Psoas muscle (tissue), 8 donors: ENCODE measurements around the gene SPINK7. TPM values are rescaled to one million over a fixed set of nuclear protein-coding genes. Genes with fewer than 3 reads are reported as not detected.
"Not testable (repeated sequence)": the region's sequence is repeated elsewhere in the genome, so short reads cannot be mapped to it uniquely, and the experiment has no call there.

Experiments
- ATAC-seq, 4 donors: fragments of 200-7000 bp; cut with Tn5 transposase; one replicate each; pipeline ENCODE4 v1.9.1; 2020; ENCODE audit warnings: moderate library complexity in 3 of 4, mild to moderate bottlenecking in 2 of 4
- DNase-seq, 2 donors: peaks; one replicate each; pipeline ENCODE4 v3.0.0-alpha.2; 2020
- H3K27ac ChIP-seq: fragments of 200-600 bp; one replicate; pipeline ENCODE4 v1.8.0; 2022
- H3K27me3 ChIP-seq, 3 donors: fragments of 200-600 bp in 1 of 3; one replicate each; pipeline versions ENCODE4 v1.6.1 to v1.8.0; 2013 to 2022; ENCODE audit warnings: low read length in 2 of 3, mild to moderate bottlenecking in 2 of 3, moderate library complexity in 1 of 3; ENCODE audit not compliant: insufficient read depth in 3 of 3
- H3K36me3 ChIP-seq, 2 donors: fragments of 200-600 bp in 1 of 2; one replicate each; pipeline versions ENCODE4 v1.6.1 to v1.8.0; 2013 to 2022; ENCODE audit warnings: low read depth in 1 of 2, mild to moderate bottlenecking in 1 of 2, moderate library complexity in 1 of 2; ENCODE audit not compliant: insufficient read depth in 1 of 2
- H3K4me1 ChIP-seq: fragments of 200-600 bp; one replicate; pipeline ENCODE4 v1.8.0; 2022
- H3K4me3 ChIP-seq: fragments of 200-600 bp; one replicate; pipeline ENCODE4 v1.8.0; 2022; ENCODE audit warnings: mild to moderate bottlenecking
- H3K9me3 ChIP-seq: fragments of 200-600 bp; one replicate; pipeline ENCODE4 v1.8.0; 2022
- WGBS, 3 donors: extraction: QIAGEN DNeasy Blood & Tissue Kit; methylation state at CpG; one replicate each; pipeline versions ENCODE4 v1.1.6 to v1.1.7; 2013; 5-methylcytosine and 5-hydroxymethylcytosine counted together
- intact Hi-C, 2 donors: fragments of 100-400 bp; cut with DNase I; formaldehyde crosslinking; loops; one replicate each; pipeline versions ENCODE4 v1.11.0 to v1.14.2; 2022
- polyA plus RNA-seq, 3 donors: library from polyadenylated mRNA; stranded (reverse); fragments of 200-250 nt; gene quantifications; one replicate each; pipeline ENCODE4 v1.2.3, GENCODE V29; 2013
- total RNA-seq, 4 donors: library from RNA; stranded (reverse); fragmentation: NEBNext Ultra II Directional in 2 of 4; extraction: Animal tissue kit (Norgen Biotek cat#: 25700) in 2 of 4; gene quantifications; one replicate each; pipeline versions ENCODE4 v1.2.1 to v1.2.4, GENCODE V29; 2021 to 2023
- TF ChIP-seq, protein P1 (sequence below): fragments of 200-600 bp; IDR thresholded peaks from one replicate; pipeline ENCODE4 v1.8.0; 2022; ENCODE audit warnings: antibody characterized with exemption
- donor health status: healthy with polysubstance abuse.
- donor health status: DM: no; HTN: no; CAD: no; lungs with moderate emphysema.
- donor health status: Bipolar disorder and iron deficiency.
- donor health status: healthy.
- donor health status: DM: yes; HTN: yes; CAD: no.
- donor health status: DM: no; HTN: no; CAD: no.
- donor health status: DM: no; HTN: no; CAD: no.
- donor health status: DM: yes; HTN: yes; CAD: no.

SPINK7 gene
- total and polyA plus RNA-seq, 7 donors: not detected

DNA sequence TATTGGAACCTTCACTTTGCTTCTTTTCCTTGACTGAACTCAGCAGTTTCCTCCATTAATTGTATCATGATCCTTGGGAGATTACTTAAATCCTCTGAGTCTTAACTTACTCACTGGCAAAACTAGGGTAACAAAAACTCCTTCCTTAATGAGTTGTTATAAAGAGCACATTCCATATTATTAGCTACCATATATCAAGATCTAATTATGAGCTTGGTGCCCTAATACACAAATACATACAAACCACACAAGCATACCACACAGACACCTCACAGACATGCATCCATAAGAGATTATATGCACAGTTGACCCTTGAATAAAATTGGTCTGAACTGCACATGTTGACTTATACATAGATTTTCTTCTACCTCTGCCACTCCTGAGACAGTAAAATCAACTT lies 2.5 kb upstream of the SPINK7 start:
- no peak for ATAC-seq
- TF ChIP-seq, protein P1, sequence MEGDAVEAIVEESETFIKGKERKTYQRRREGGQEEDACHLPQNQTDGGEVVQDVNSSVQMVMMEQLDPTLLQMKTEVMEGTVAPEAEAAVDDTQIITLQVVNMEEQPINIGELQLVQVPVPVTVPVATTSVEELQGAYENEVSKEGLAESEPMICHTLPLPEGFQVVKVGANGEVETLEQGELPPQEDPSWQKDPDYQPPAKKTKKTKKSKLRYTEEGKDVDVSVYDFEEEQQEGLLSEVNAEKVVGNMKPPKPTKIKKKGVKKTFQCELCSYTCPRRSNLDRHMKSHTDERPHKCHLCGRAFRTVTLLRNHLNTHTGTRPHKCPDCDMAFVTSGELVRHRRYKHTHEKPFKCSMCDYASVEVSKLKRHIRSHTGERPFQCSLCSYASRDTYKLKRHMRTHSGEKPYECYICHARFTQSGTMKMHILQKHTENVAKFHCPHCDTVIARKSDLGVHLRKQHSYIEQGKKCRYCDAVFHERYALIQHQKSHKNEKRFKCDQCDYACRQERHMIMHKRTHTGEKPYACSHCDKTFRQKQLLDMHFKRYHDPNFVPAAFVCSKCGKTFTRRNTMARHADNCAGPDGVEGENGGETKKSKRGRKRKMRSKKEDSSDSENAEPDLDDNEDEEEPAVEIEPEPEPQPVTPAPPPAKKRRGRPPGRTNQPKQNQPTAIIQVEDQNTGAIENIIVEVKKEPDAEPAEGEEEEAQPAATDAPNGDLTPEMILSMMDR: no peak
- intact Hi-C loops: no loop called here

DNA sequence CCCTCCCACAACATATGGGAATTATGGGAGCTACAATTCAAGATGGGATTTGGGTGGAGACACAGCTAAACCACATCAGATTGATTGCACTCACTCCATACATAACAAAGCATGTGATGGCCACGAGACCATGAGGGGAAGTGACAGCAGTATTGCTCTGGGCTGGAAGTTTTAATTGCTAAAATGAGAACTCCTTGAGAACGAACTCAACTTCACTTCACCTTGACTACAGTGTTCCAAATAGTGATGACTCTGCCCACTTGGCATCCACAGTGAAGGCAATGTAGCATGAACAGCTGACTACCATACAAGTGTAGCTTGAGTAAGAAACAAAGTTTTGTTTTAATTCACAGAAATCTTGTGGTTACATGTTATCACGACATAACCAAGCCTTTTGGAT lies 739 bp upstream of the SPINK7 start:
- Histone ChIP-seq H3K27me3 (no peaks in the 10 kb centered on the region), H3K9me3 (no peaks in the 10 kb centered on the region), H3K4me3 (no peak overlapping the region), H3K36me3 (no peaks in the 10 kb centered on the region), H3K27ac (no peak overlapping the region), H3K4me1 (no peaks in the 10 kb centered on the region)
- WGBS, 3 donors: 71 to 81% (median 76%) methylated on average over 3 of the region's 3 CpGs
- intact Hi-C loops: no loop called here
- no peak for ATAC-seq
- TF ChIP-seq, protein P1: no peak
- no peak for DNase-seq

More for the DNA sequence above, 2.5 kb upstream of the SPINK7 start:
- Histone ChIP-seq H3K27me3 (no peaks in the 10 kb centered on the region), H3K36me3 (no peaks in the 10 kb centered on the region), H3K4me1 (no peaks in the 10 kb centered on the region), H3K27ac (no peak overlapping the region), H3K9me3 (no peaks in the 10 kb centered on the region), H3K4me3 (no peak overlapping the region)
- no peak for DNase-seq

DNA sequence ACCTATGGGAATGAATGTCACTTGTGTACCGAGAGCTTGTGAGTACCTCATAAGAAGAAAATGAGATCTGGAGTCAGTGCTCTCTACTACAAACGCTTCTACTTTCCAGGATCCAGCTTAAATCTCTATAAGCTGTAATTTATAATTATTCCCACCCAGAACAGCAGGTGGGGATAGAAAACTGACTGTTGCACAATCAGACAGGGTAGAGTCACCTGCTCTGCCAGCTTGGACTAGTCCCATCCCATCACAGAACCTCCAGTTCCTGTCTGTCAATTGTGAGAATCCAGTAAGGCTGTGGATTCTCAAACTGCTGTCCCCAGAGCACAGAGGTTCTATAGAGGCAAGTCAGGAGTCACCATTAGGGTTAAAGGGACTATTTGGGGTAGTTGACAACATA lies 2.0 kb downstream of the SPINK7 start:
- no peaks in the 10 kb centered on the region for H3K27me3 ChIP-seq
- WGBS, 3 donors: 74 to 88% (median 87%) methylated on average over 2 of the region's 2 CpGs
- intact Hi-C loops: no loop called here
- H3K4me1 ChIP-seq: no peaks in the 10 kb centered on the region
- H3K9me3 ChIP-seq: no peaks in the 10 kb centered on the region
- DNase-seq: no peak
- no peak overlapping the region for H3K27ac ChIP-seq
- TF ChIP-seq, protein P1: no peak
- no peak overlapping the region for H3K4me3 ChIP-seq
- no peaks in the 10 kb centered on the region for H3K36me3 ChIP-seq
- ATAC-seq: no peak

DNA sequence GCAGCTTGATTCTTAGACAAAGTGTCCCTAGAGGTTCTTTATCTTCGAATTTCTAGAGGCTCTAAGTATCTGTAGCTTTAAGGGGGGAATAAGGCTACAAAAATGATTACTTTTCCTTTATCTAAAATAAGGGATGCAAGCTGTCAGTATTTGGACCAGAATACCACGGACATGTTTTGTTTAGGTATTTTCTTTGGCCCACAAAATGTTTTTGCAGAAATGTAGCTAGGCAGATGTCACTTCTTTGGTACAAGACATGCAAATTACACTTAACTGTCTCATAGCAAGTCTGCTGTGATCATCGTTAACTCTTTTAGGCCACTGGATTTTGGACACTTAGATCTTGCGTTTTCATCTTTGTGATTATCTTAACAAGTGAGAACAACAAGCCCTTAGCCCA lies 2.5 kb downstream of the SPINK7 start:
- WGBS, 3 donors: 57 to 61% (median 61%) methylated on average over 4 of the region's 4 CpGs
- Histone ChIP-seq H3K27me3 (no peaks in the 10 kb centered on the region), H3K9me3 (no peaks in the 10 kb centered on the region), H3K36me3 (no peaks in the 10 kb centered on the region), H3K4me1 (no peaks in the 10 kb centered on the region), H3K4me3 (no peak overlapping the region), H3K27ac (no peak overlapping the region)
- DNase-seq (no peak), ATAC-seq (no peak)
- TF ChIP-seq, protein P1: no peak
- intact Hi-C loops: no loop called here

DNA sequence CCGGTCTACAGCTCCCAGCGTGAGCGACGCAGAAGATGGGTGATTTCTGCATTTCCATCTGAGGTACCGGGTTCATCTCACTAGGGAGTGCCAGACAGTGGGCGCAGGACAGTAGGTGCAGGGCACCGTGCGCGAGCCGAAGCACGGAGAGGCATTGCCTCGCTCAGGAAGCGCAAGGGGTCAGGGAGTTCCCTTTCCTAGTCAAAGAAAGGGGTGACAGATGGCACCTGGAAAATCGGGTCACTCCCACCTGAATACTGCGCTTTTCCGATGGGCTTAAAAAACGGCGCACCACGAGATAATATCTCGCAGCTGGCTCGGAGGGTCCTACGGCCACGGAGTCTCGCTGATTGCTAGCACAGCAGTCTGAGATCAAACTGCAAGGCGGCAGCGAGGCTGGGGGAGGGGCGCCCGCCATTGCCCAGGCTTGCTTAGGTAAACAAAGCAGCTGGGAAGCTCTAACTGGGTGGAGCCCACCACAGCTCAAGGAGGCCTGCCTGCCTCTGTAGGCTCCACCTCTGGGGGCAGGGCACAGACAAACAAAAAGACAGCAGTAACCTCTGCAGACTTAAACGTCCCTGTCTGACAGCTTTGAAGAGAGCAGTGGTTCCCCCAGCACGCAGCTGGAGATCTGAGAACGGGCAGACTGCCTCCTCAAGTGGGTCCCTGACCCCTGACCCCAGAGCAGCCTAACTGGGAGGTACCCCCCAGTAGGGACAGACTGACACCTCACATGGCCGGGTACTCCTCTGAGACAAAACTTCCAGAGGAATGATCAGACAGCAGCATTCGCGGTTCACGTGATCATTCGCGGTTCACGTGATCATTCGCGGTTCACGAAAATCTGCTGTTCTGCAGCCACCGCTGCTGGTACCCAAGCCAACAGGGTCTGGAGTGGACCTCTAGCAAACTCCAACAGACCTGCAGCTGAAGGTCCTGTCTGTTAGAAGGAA lies 8.1 kb downstream of the SPINK7 start:
- DNase-seq, H3K27ac ChIP-seq, H3K27me3 ChIP-seq, ATAC-seq, intact Hi-C loops, H3K4me1 ChIP-seq, H3K9me3 ChIP-seq, H3K36me3 ChIP-seq: not testable (repeated sequence)
- peak overlapping the region; percentile 35 for H3K4me3 ChIP-seq
- WGBS, 3 donors: 10 to 62% (median 47%) methylated on average over 34 to 42 of the region's 42 CpGs
